HCT116 (cell line): ENCODE data around the gene LCN10. TPM values are rescaled to one million over a fixed set of nuclear protein-coding genes. Genes with fewer than 3 reads are reported as not detected.

ENCODE experiments used
- ATAC-seq: fragments of 200-7000 bp; cut with Tn5 transposase; 2 replicates; pipeline ENCODE4 v1.9.1; 2020; ENCODE audit warnings: mild to moderate bottlenecking, moderate library complexity
- BruUV-seq: library from RNA; stranded (reverse); fragments of 400-500 nt; replicated peaks from 2 replicates; lab custom pipeline; 2021; lab: Mats Ljungman, UMichigan
- CTCF ChIA-PET: fragments of 300-600 bp; sonication (Branson Sonifier 250); formaldehyde crosslinking; loops from one replicate; lab custom pipeline; 2021; ENCODE audit warnings: antibody characterized with exemption; lab: Charles Lee
- POLR2A ChIA-PET: fragments of 300-600, 350-600 bp; sonication (Branson Sonifier 250); formaldehyde crosslinking; loops from one replicate; lab custom pipeline; 2021; ENCODE audit warnings: antibody characterized with exemption; lab: Charles Lee
- RAD21 ChIA-PET, 2 experiments: fragments of 300-600 bp; sonication (Branson Sonifier 250); formaldehyde crosslinking; loops; one replicate each; lab custom pipeline; 2023; ENCODE audit warnings: low total read pairs in 2 of 2; ENCODE audit not compliant: uncharacterized antibody in 2 of 2, unreplicated experiment in 2 of 2, low non-redundant PET in 1 of 2; lab: Charles Lee
- DNase-seq: peaks from one replicate; pipeline ENCODE4 v3.0.0-alpha.2; 2010; ENCODE audit warnings: low read depth, low spot score
- H2AFZ ChIP-seq: fragments of 200-600 bp; shearing (Covaris generic), sonication (generic); 2 replicates; pipeline ENCODE4 v1.6.1; 2017; ENCODE audit warnings: low read depth, mixed run types, mixed read lengths, antibody characterized with exemption, low read length; ENCODE audit not compliant: poor library complexity, severe bottlenecking
- H3K27ac ChIP-seq: 2 replicates; pipeline ENCODE4 v1.5.1; 2012; ENCODE audit warnings: low read depth, low read length
- H3K27me3 ChIP-seq: fragments of 200-600 bp; sonication (generic); 2 replicates; pipeline ENCODE4 v1.6.1; 2016; ENCODE audit warnings: mixed run types, low read length, mixed read lengths; ENCODE audit not compliant: insufficient read depth
- H3K36me3 ChIP-seq, 2 experiments: fragments of 200-500 bp in 1 of 2; fragments of 200-600 bp in 1 of 2; sonication (Bioruptor generic) in 1 of 2; sonication (generic) in 1 of 2; 2 replicates each; pipeline versions ENCODE4 v1.5.1 to v1.6.1; 2014 to 2016; ENCODE audit warnings: low read length in 2 of 2, inconsistent platforms in 1 of 2, mixed read lengths in 1 of 2, mixed run types in 1 of 2; ENCODE audit not compliant: insufficient read depth in 2 of 2, control insufficient read depth in 1 of 2
- H3K4me1 ChIP-seq, 2 experiments: fragments of 200-600 bp in 1 of 2; sonication (generic) in 1 of 2; 2 replicates each; pipeline versions ENCODE4 v1.5.1 to v1.6.1; 2012 to 2017; ENCODE audit warnings: low read length in 2 of 2, inconsistent platforms in 1 of 2, mild to moderate bottlenecking in 1 of 2, mixed read lengths in 1 of 2, mixed run types in 1 of 2, moderate library complexity in 1 of 2; ENCODE audit not compliant: insufficient read depth in 2 of 2, control insufficient read depth in 1 of 2
- H3K4me2 ChIP-seq: fragments of 200-600 bp; sonication (generic); 2 replicates; pipeline ENCODE4 v1.6.1; 2017; ENCODE audit warnings: mixed run types, low read length, mixed read lengths
- H3K4me3 ChIP-seq, 2 experiments: fragments of 200-600 bp in 1 of 2; sonication (generic) in 1 of 2; replicated peaks in 1 of 2; 2 replicates each; pipeline ENCODE4 v1.5.1; 2011 to 2016; ENCODE audit warnings: low read length in 2 of 2, control low read depth in 1 of 2, low read depth in 1 of 2, mild to moderate bottlenecking in 1 of 2, mixed read lengths in 1 of 2, mixed run types in 1 of 2
- H3K79me2 ChIP-seq: fragments of 200-600 bp; sonication (generic); 2 replicates; pipeline ENCODE4 v1.6.1; 2017; ENCODE audit warnings: mild to moderate bottlenecking, mixed run types, low read length, moderate library complexity, mixed read lengths; ENCODE audit not compliant: insufficient read depth
- H3K9ac ChIP-seq: fragments of 200-600 bp; sonication (generic); 2 replicates; pipeline ENCODE4 v1.6.1; 2016; ENCODE audit warnings: low read length, mixed read lengths
- H3K9me2 ChIP-seq: fragments of 200-600 bp; sonication (generic), shearing (Covaris generic); 2 replicates; pipeline ENCODE4 v1.6.1; 2017; ENCODE audit warnings: mixed run types, mild to moderate bottlenecking, moderate library complexity; ENCODE audit not compliant: insufficient read depth
- H3K9me3 ChIP-seq, 2 experiments: fragments of 200-500 bp in 1 of 2; fragments of 200-600 bp in 1 of 2; sonication (Bioruptor generic) in 1 of 2; sonication (generic) in 1 of 2; 2 replicates each; pipeline ENCODE4 v1.6.1; 2014 to 2017; ENCODE audit warnings: low read length in 2 of 2, mixed read lengths in 2 of 2, inconsistent platforms in 1 of 2, low read depth in 1 of 2, mild to moderate bottlenecking in 1 of 2, mixed run types in 1 of 2, moderate library complexity in 1 of 2; ENCODE audit not compliant: control insufficient read depth in 1 of 2, insufficient read depth in 1 of 2
- H4K20me1 ChIP-seq: fragments of 200-600 bp; sonication (generic), shearing (Covaris generic); 2 replicates; pipeline ENCODE4 v1.6.1; 2017; ENCODE audit warnings: mixed run types, mild to moderate bottlenecking, moderate library complexity; ENCODE audit not compliant: insufficient read depth
- EGR1 ChIP-seq: IDR thresholded peaks from 2 replicates; pipeline ENCODE4 v1.6.1; 2012; ENCODE audit warnings: low read depth
- EZH2phosphoT487 ChIP-seq: fragments of 200-600 bp; IDR thresholded peaks from 2 replicates; pipeline ENCODE4 v1.6.1; 2018; ENCODE audit warnings: antibody characterized with exemption, borderline replicate concordance
- MAX ChIP-seq: IDR thresholded peaks from 2 replicates; pipeline ENCODE4 v1.6.1; 2012
- SIN3A ChIP-seq: IDR thresholded peaks from 2 replicates; pipeline ENCODE4 v1.6.1; 2012; ENCODE audit warnings: low read depth
- SP1 ChIP-seq: IDR thresholded peaks from 2 replicates; pipeline ENCODE4 v1.6.1; 2012; ENCODE audit warnings: low read depth
- SRF ChIP-seq: IDR thresholded peaks from 2 replicates; pipeline ENCODE4 v1.6.1; 2012; ENCODE audit warnings: low read depth
- TCF7L2 ChIP-seq: IDR thresholded peaks from 2 replicates; pipeline ENCODE4 v1.7.0; 2011; ENCODE audit warnings: borderline replicate concordance, inconsistent platforms; ENCODE audit not compliant: insufficient read depth, insufficient read length; ENCODE audit errors: extremely low read depth
- YY1 ChIP-seq: IDR thresholded peaks from 2 replicates; pipeline ENCODE4 v1.6.1; 2011; ENCODE audit warnings: low read length, low read depth, moderate library complexity, mild to moderate bottlenecking; ENCODE audit not compliant: insufficient replicate concordance; ENCODE audit errors: extremely low read depth
- ZBTB33 ChIP-seq: IDR thresholded peaks from 2 replicates; pipeline ENCODE4 v1.6.1; 2011; ENCODE audit warnings: mild to moderate bottlenecking, low read length, moderate library complexity; ENCODE audit not compliant: insufficient replicate concordance; ENCODE audit errors: extremely low read depth
- ZNF274 ChIP-seq: fragments of 200-500 bp; sonication (Bioruptor generic); IDR thresholded peaks from 2 replicates; pipeline ENCODE4 v1.6.1; 2014; ENCODE audit warnings: mild to moderate bottlenecking, low read depth, low read length, inconsistent platforms
- intact Hi-C: fragments of 100-400 bp; cut with micrococcal nuclease; formaldehyde crosslinking; loops from 2 replicates; pipeline ENCODE4 v1.10.0; 2022
- total RNA-seq: library from RNA; stranded (reverse); gene quantifications from one replicate; pipeline ENCODE4 v1.2.1, GENCODE V29; 2021; ENCODE audit not compliant: unreplicated experiment

The LCN10 gene
- total RNA-seq, 1 experiment from 2014 or later: not detected

GRCh38 chr9:136759436-136760325 lies 16.9 kb upstream of the LCN10 start:
- RAD21 ChIA-PET: no interaction called here
- no peaks in the 10 kb centered on the region for H3K27me3 ChIP-seq
- H2AFZ ChIP-seq: no peak overlapping the region
- peaks cover 0 to 9% of the 10 kb centered on the region in 2 experiments; a peak in 2 of 4 replicates for H3K9me3 ChIP-seq
- ATAC-seq (no peak), DNase-seq (no peak)
- no peaks in the 10 kb centered on the region for H3K36me3 ChIP-seq
- H3K4me3 ChIP-seq: no peak overlapping the region
- POLR2A ChIA-PET: no interaction called here
- no peak overlapping the region for H3K27ac ChIP-seq
- intact Hi-C loops: no loop called here
- H3K9ac ChIP-seq: no peak overlapping the region
- CTCF ChIA-PET: no interaction called here
- H3K9me2 ChIP-seq: no peaks in the 10 kb centered on the region
- H3K79me2 ChIP-seq: no peaks in the 10 kb centered on the region
- TF ChIP-seq MAX (no peak), SP1 (no peak), SRF (no peak), EZH2phosphoT487 (no peak)
- H3K4me1 ChIP-seq: peaks cover 13 to 25% of the 10 kb centered on the region in 2 experiments; a peak in 3 of 4 replicates
- no peaks in the 10 kb centered on the region for H4K20me1 ChIP-seq
- BruUV-seq: no TSS peak
- H3K4me2 ChIP-seq: no peak overlapping the region

GRCh38 chr9:136759001-136759400 lies 16.3 kb upstream of the LCN10 start:
- H3K9me3 ChIP-seq: peaks cover 0 to 9% of the 10 kb centered on the region in 2 experiments; a peak in 2 of 4 replicates
- no peak overlapping the region for H2AFZ ChIP-seq
- CTCF ChIA-PET: interaction anchor here (1.1 kb wide), 1 partner anchor 268 kb away, joined by 3 read pairs; no protein-coding TSS in a partner anchor
- H3K4me2 ChIP-seq: no peak overlapping the region
- no peak for ATAC-seq
- H4K20me1 ChIP-seq: no peaks in the 10 kb centered on the region
- BruUV-seq: no TSS peak
- H3K4me1 ChIP-seq: peaks cover 13 to 25% of the 10 kb centered on the region in 2 experiments; a peak in 3 of 4 replicates
- no peak overlapping the region for H3K9ac ChIP-seq
- intact Hi-C loops: no loop called here
- no peaks in the 10 kb centered on the region for H3K79me2 ChIP-seq
- TF ChIP-seq ZNF274: no peak
- no peak for TF ChIP-seq YY1
- TF ChIP-seq ZBTB33: no peak
- TF ChIP-seq SIN3A: no peak
- no peak for TF ChIP-seq SRF
- TF ChIP-seq EGR1: no peak
- TF ChIP-seq TCF7L2: no peak
- TF ChIP-seq, all 23 proteins: peak for 0
- Histone ChIP-seq H3K27ac (no peak overlapping the region), H3K36me3 (no peaks in the 10 kb centered on the region), H3K27me3 (no peaks in the 10 kb centered on the region), H3K9me2 (no peaks in the 10 kb centered on the region), H3K4me3 (no peak overlapping the region)
- no peak for DNase-seq
- ChIA-PET RAD21 (no interaction called here), POLR2A (interaction anchor here (1.4 kb wide), 1 partner anchor 32 kb away, joined by 7 read pairs; no protein-coding TSS in a partner anchor)
